ENCODE data around the gene CCL8.
A peak's percentile ranks its signal among the peaks of the same experiment; 100 is the strongest.

Gene CCL8

DNA sequence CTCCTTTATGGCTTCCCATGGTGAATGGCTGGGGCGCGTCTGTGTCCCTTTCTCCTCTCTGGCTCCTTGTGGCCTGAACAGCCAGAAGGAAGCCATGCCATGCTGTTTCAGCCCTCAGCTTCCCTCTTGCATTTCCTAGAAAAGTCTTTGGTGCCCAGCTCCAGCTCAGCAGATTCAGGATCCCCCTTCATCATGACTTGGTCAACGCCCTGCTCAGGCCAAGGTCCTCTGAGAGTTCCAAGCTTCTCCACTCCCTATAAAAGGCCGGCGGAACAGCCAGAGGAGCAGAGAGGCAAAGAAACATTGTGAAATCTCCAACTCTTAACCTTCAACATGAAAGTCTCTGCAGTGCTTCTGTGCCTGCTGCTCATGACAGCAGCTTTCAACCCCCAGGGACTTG, 37.0 kb downstream of the CCL8 start, which contains the start of gene CCL13:
CCL13 (plus strand) TSS at position 287 of the 400 bp plus-strand sequence; CDS start at position 334, 47 bp downstream.
- no peaks in the 10 kb centered on the region for H3K79me1 ChIP-seq (ENCODE audit: low read length)
- no peak within 1 kb of the TSS for H2BK120ac ChIP-seq (ENCODE audit: insufficient read depth, low read length, poor library complexity)
- H4K12ac ChIP-seq (ENCODE audit: low read depth, low read length), result no peak within 1 kb of the TSS
- H4K91ac ChIP-seq (ENCODE audit: low read depth, low read length), result no peak within 1 kb of the TSS
- no peak within 1 kb of the TSS for H2BK5ac ChIP-seq (ENCODE audit: low read depth, low read length, poor library complexity)
- H3K27me3 ChIP-seq (ENCODE audit: insufficient read depth, low read length), result no peaks in the 10 kb centered on the region
- no peak within 1 kb of the TSS for H3K18ac ChIP-seq (ENCODE audit: low read length)
- H3K23ac ChIP-seq (ENCODE audit: low read length), result no peak within 1 kb of the TSS
- DNase-seq, result no peak
- H3K27ac ChIP-seq (ENCODE audit: low read depth, low read length), result no peak within 1 kb of the TSS
- no peaks in the 10 kb centered on the region for H3K9me3 ChIP-seq (ENCODE audit: insufficient read depth, low read depth, low read length)
- no peak within 1 kb of the TSS for H3K14ac ChIP-seq (ENCODE audit: low read length)
- no peak within 1 kb of the TSS for H3K4me2 ChIP-seq (ENCODE audit: low read length)
- no peaks in the 10 kb centered on the region for H3K36me3 ChIP-seq (ENCODE audit: control insufficient read depth in 1 of 2, insufficient read depth in 2 of 2, low read length in 2 of 2)
- no peak within 1 kb of the TSS for H3K4me3 ChIP-seq (ENCODE audit: low read depth, low read length)
- no peak within 1 kb of the TSS for H2BK12ac ChIP-seq (ENCODE audit: low read length)
- no CpG with 5 or more reads among the region's 5 CpGs for WGBS (ENCODE audit: extremely low coverage, insufficient coverage, insufficient read length)
- H3K4me1 ChIP-seq (ENCODE audit: control insufficient read depth in 1 of 2, insufficient read depth in 2 of 2, low read length in 2 of 2), result no peaks in the 10 kb centered on the region
- H2AFZ ChIP-seq (ENCODE audit: insufficient read depth, low read length, poor library complexity), result no peak within 1 kb of the TSS
- no peak within 1 kb of the TSS for H2AK5ac ChIP-seq (ENCODE audit: low read length)
- H3K9ac ChIP-seq (ENCODE audit: low read length), result peak within 1 kb of the TSS; percentile 15
- H3K79me2 ChIP-seq (ENCODE audit: control insufficient read depth, insufficient read depth, low read length, poor library complexity), result no peaks in the 10 kb centered on the region
- no peak within 1 kb of the TSS for H4K8ac ChIP-seq (ENCODE audit: low read depth, low read length)
- no peak within 1 kb of the TSS for H3K4ac ChIP-seq (ENCODE audit: low read depth, low read length)

DNA sequence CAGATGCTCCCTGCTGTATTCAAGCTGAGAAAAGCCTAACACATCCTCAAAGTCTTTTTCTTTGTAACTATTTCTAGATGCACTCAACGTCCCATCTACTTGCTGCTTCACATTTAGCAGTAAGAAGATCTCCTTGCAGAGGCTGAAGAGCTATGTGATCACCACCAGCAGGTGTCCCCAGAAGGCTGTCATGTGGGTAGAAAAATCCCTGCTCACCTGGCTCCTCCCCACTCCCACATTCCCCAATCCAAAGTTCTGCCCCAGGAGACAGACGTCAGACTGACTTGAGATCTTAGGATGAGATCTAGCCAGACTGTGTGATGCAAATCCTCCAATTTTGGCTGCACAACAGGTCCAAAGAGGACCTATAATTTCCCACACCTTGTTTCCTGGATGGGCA, 38.2 kb downstream of the CCL8 start:
- Histone ChIP-seq H4K91ac (ENCODE audit: low read depth, low read length) (no peak overlapping the region), H3K4me3 (ENCODE audit: low read depth, low read length) (no peak overlapping the region), H3K79me2 (ENCODE audit: control insufficient read depth, insufficient read depth, low read length, poor library complexity) (no peaks in the 10 kb centered on the region), H3K4ac (ENCODE audit: low read depth, low read length) (no peak overlapping the region), H2BK5ac (ENCODE audit: low read depth, low read length, poor library complexity) (no peak overlapping the region), H3K18ac (ENCODE audit: low read length) (no peak overlapping the region), H2AFZ (ENCODE audit: insufficient read depth, low read length, poor library complexity) (no peak overlapping the region), H3K36me3 (ENCODE audit: control insufficient read depth in 1 of 2, insufficient read depth in 2 of 2, low read length in 2 of 2) (no peaks in the 10 kb centered on the region), H2AK5ac (ENCODE audit: low read length) (no peak overlapping the region), H3K27me3 (ENCODE audit: insufficient read depth, low read length) (no peaks in the 10 kb centered on the region), H4K12ac (ENCODE audit: low read depth, low read length) (no peak overlapping the region), H4K8ac (ENCODE audit: low read depth, low read length) (no peak overlapping the region), H3K27ac (ENCODE audit: low read depth, low read length) (no peak overlapping the region), H3K4me1 (ENCODE audit: control insufficient read depth in 1 of 2, insufficient read depth in 2 of 2, low read length in 2 of 2) (no peaks in the 10 kb centered on the region), H3K4me2 (ENCODE audit: low read length) (no peak overlapping the region), H2BK12ac (ENCODE audit: low read length) (no peak overlapping the region), H3K9ac (ENCODE audit: low read length) (no peak overlapping the region), H2BK120ac (ENCODE audit: insufficient read depth, low read length, poor library complexity) (no peak overlapping the region), H3K9me3 (ENCODE audit: insufficient read depth, low read depth, low read length) (no peaks in the 10 kb centered on the region), H3K14ac (ENCODE audit: low read length) (no peak overlapping the region), H3K79me1 (ENCODE audit: low read length) (no peaks in the 10 kb centered on the region), H3K23ac (ENCODE audit: low read length) (no peak overlapping the region)
- no CpG with 5 or more reads among the region's 2 CpGs for WGBS (ENCODE audit: extremely low coverage, insufficient coverage, insufficient read length)
- no peak for DNase-seq

DNA sequence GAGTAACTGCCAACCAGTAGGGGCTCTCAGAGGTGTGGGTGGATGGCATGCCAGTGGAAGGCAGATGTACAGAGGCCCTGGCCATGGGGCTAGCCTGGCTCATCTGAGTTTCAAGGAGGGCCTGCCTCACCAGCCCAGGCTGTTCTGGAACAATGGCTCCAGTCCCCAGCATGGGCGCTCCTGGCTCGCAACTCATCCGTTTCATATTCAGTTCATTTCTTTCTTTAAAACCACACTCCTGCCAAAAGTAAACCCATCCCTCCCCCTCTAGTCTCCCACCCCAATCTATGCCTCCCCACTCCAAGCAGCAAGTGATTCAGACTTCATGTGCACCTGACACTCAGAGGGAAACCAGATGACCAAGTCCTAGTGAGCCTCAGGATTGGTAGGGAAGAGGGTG, 39.4 kb downstream of the CCL8 start:
- Histone ChIP-seq H2BK5ac (ENCODE audit: low read depth, low read length, poor library complexity) (no peak overlapping the region), H4K8ac (ENCODE audit: low read depth, low read length) (no peak overlapping the region), H3K9me3 (ENCODE audit: insufficient read depth, low read depth, low read length) (no peaks in the 10 kb centered on the region), H3K36me3 (ENCODE audit: control insufficient read depth in 1 of 2, insufficient read depth in 2 of 2, low read length in 2 of 2) (no peaks in the 10 kb centered on the region), H3K9ac (ENCODE audit: low read length) (no peak overlapping the region), H3K27ac (ENCODE audit: low read depth, low read length) (no peak overlapping the region), H3K79me1 (ENCODE audit: low read length) (no peaks in the 10 kb centered on the region), H3K23ac (ENCODE audit: low read length) (no peak overlapping the region), H2BK120ac (ENCODE audit: insufficient read depth, low read length, poor library complexity) (no peak overlapping the region), H3K4me1 (ENCODE audit: control insufficient read depth in 1 of 2, insufficient read depth in 2 of 2, low read length in 2 of 2) (no peaks in the 10 kb centered on the region), H4K91ac (ENCODE audit: low read depth, low read length) (no peak overlapping the region), H4K12ac (ENCODE audit: low read depth, low read length) (no peak overlapping the region), H3K27me3 (ENCODE audit: insufficient read depth, low read length) (no peaks in the 10 kb centered on the region), H2AK5ac (ENCODE audit: low read length) (no peak overlapping the region), H3K4me2 (ENCODE audit: low read length) (no peak overlapping the region), H3K79me2 (ENCODE audit: control insufficient read depth, insufficient read depth, low read length, poor library complexity) (no peaks in the 10 kb centered on the region), H2AFZ (ENCODE audit: insufficient read depth, low read length, poor library complexity) (no peak overlapping the region), H3K18ac (ENCODE audit: low read length) (no peak overlapping the region), H3K4me3 (ENCODE audit: low read depth, low read length) (no peak overlapping the region), H3K14ac (ENCODE audit: low read length) (no peak overlapping the region), H2BK12ac (ENCODE audit: low read length) (no peak overlapping the region), H3K4ac (ENCODE audit: low read depth, low read length) (no peak overlapping the region)
- no peak for DNase-seq
- WGBS (ENCODE audit: extremely low coverage, insufficient coverage, insufficient read length), result no CpG with 5 or more reads among the region's 3 CpGs

DNA sequence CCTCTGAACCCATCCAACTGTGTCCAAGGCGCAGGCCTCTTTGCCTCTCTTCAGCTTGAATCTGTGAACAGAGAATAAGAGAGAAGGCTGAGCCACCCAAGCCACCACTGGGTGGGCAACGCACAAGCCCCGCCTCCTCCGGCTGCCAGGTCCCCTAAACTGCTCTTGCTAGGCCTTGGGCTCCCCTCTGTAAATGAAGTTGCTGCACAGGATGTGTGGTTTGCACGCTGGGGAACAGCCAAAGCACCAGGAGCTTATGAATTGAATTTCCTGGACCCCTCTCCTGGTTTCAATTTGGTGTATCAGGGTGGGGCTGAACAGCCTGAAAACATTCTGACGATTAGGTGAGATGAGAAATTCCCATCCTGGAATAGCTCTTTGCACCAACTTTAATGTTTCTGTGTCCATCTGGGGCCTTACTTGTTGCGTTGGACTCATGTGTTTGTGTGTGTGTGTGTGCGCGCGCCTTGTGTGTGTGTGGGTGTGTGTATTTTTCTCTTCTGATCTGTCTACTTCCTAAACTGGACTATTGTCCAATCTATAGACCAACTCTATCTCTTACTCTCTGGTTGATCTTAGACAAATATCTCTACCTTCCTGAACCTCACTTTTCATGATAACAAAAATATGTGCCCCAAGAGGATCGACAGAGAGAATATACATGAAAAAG, 41.5 kb downstream of the CCL8 start:
- H2BK5ac ChIP-seq (ENCODE audit: low read depth, low read length, poor library complexity), result no peak overlapping the region
- no peak overlapping the region for H4K91ac ChIP-seq (ENCODE audit: low read depth, low read length)
- H3K4me2 ChIP-seq (ENCODE audit: low read length), result no peak overlapping the region
- H3K79me2 ChIP-seq (ENCODE audit: control insufficient read depth, insufficient read depth, low read length, poor library complexity), result no peaks in the 10 kb centered on the region
- no peak overlapping the region for H3K9ac ChIP-seq (ENCODE audit: low read length)
- H2AFZ ChIP-seq (ENCODE audit: insufficient read depth, low read length, poor library complexity), result no peak overlapping the region
- H3K4ac ChIP-seq (ENCODE audit: low read depth, low read length), result no peak overlapping the region
- no peak overlapping the region for H3K4me3 ChIP-seq (ENCODE audit: low read depth, low read length)
- no peak overlapping the region for H4K8ac ChIP-seq (ENCODE audit: low read depth, low read length)
- no peak overlapping the region for H3K23ac ChIP-seq (ENCODE audit: low read length)
- no peak overlapping the region for H2BK12ac ChIP-seq (ENCODE audit: low read length)
- no peak for DNase-seq
- no peaks in the 10 kb centered on the region for H3K9me3 ChIP-seq (ENCODE audit: insufficient read depth, low read depth, low read length)
- no peaks in the 10 kb centered on the region for H3K4me1 ChIP-seq (ENCODE audit: control insufficient read depth in 1 of 2, insufficient read depth in 2 of 2, low read length in 2 of 2)
- no peak overlapping the region for H2BK120ac ChIP-seq (ENCODE audit: insufficient read depth, low read length, poor library complexity)
- no peak overlapping the region for H3K14ac ChIP-seq (ENCODE audit: low read length)
- WGBS (ENCODE audit: extremely low coverage, insufficient coverage, insufficient read length), result no CpG with 5 or more reads among the region's 11 CpGs
- no peak overlapping the region for H4K12ac ChIP-seq (ENCODE audit: low read depth, low read length)
- H3K18ac ChIP-seq (ENCODE audit: low read length), result no peak overlapping the region
- H3K79me1 ChIP-seq (ENCODE audit: low read length), result no peaks in the 10 kb centered on the region
- H3K27me3 ChIP-seq (ENCODE audit: insufficient read depth, low read length), result no peaks in the 10 kb centered on the region
- H3K27ac ChIP-seq (ENCODE audit: low read depth, low read length), result no peak overlapping the region
- H3K36me3 ChIP-seq (ENCODE audit: control insufficient read depth in 1 of 2, insufficient read depth in 2 of 2, low read length in 2 of 2), result no peaks in the 10 kb centered on the region
- no peak overlapping the region for H2AK5ac ChIP-seq (ENCODE audit: low read length)

All from trophoblast cell (in vitro differentiated cells and primary cell).